NCI-H146 treated with DMSO at 0.1 percent for 48 hours (cell line): Measurements from ENCODE around the gene TEKT2.

Experiments used
- DNase-seq: peaks from one replicate; lab custom pipeline; 2025; ENCODE audit not compliant: unreplicated experiment; lab: John Stamatoyannopoulos, UW

Gene TEKT2

DNA sequence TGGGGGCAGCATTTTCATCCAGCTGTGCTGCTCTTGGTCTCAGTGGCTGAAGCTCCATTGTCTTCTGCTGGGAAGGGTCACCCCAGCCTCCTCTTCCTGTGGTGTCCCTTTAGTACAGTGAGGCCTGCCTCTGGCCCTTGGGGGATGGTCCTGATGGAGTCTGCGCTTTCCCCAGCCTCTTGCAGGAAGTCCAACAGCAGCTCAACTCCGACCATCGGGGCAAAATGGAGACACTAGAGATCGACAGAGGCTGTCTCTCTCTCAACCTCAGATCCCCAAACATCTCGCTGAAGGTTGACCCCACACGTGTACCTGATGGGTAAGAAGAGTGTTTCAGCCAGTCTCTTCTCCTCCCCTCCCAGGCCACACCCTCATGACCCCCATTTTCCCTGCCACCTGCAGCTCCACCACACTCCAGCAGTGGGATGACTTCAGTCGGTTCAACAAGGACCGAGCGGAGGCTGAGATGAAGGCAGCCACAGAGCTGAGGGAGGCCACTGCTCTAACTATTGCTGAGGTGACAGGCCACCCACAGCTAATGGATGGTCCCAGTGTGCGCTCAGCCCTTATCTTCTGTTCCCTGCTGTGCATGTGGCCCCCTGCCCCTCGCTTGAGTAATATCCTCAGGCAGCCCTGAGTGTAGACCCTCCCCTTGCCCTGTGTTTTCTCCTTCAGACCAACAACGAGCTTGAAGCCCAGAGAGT lies 2.8 kb downstream of the TEKT2 start:
- DNase-seq = no peak

DNA sequence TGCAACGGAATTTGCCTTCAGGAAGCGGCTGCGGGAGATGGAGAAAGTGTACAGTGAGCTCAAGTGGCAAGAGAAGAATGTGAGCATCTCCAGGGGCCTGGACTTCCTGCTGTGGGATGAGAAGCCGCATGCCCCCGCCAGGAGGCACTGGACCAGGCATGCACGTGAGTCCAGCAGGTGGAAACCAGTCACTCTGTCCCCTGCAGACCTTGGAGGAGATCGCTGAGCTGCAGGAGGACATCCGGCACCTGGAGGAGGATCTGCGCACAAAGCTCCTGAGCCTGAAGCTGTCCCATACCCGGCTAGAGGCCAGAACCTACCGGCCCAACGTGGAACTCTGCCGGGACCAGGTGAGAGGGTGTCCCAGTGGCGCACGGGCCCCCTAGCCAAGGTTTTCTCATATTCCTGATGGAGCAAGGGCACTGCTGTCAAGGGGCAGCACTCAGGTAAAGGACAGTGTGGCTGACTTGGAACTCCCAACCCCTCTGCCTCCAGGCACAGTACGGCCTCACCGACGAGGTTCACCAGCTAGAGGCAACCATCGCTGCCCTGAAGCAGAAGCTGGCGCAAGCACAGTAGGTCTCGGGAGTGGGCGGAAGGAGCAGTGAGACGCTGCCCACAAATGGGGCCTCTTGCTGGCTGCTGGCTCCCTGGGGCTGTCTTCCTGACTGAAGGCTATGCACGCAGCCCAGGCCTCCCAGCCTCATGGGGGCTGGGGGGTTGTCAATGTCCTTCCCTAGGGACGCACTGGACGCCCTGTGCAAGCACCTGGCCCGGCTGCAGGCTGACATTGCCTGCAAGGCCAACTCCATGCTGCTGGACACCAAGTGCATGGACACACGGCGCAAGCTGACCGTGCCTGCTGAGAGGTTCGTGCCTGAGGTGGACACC lies 3.6 kb downstream of the TEKT2 start:
- no peak for DNase-seq

DNA sequence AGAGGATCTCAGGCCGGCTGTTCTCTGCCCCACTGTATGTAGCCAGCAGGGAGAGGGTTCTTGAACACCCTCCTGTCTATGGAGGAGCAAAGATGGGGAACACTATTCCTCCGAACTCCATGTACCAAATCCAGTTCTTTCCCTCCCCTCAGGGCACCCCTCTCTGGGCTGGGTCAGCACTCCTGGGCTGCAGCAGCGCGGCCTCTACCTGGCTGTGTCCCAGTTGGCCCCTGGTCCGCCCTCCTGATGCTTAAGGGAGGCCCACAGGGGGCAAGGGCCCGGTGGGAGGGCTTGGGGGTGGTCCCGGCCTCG lies 4.3 kb downstream of the TEKT2 start:
- DNase-seq = no peak

DNA sequence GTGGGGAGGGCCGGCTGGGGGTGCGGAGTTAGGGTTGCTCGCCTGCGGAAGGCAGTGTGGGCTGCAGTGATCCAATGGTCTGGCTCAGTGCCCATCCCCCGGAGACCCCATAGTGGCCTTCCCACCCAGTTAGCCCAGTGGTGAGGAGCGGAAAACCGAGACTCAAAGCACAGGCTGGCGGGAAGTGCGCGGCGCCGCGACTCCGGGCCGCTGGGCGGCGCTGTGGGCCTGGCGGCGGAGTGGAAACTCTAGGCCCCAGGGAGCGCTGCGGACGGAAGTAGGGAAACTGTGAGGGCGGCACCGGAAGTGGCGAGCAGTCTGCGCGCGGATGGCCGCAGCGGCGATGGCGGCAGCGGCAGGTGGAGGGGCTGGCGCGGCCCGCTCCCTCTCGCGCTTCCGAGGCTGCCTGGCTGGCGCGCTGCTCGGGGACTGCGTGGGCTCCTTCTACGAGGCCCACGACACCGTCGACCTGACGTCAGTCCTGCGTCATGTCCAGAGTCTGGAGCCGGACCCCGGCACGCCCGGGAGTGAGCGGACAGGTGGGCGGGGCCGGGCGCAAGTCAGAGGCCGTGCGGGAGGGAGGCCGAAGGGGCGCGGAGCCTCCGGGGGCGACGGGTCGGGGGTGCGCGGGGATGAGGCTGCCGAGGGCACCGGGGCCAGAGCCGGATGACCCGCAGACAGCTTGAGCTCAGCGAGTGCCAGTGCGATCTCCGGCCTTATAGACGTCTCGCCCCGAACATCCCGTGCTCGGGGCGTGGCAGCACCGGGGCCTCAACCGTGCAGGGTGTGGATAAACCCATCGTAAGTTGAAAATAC lies 4.9 kb downstream of the TEKT2 start, which contains the start of gene ADPRS:
Gene ADPRS (plus strand): TSS at position 316 of the 816 bp plus-strand sequence. CDS start 13 bp downstream, at position 329.
- peak; percentile 50 for DNase-seq

DNA sequence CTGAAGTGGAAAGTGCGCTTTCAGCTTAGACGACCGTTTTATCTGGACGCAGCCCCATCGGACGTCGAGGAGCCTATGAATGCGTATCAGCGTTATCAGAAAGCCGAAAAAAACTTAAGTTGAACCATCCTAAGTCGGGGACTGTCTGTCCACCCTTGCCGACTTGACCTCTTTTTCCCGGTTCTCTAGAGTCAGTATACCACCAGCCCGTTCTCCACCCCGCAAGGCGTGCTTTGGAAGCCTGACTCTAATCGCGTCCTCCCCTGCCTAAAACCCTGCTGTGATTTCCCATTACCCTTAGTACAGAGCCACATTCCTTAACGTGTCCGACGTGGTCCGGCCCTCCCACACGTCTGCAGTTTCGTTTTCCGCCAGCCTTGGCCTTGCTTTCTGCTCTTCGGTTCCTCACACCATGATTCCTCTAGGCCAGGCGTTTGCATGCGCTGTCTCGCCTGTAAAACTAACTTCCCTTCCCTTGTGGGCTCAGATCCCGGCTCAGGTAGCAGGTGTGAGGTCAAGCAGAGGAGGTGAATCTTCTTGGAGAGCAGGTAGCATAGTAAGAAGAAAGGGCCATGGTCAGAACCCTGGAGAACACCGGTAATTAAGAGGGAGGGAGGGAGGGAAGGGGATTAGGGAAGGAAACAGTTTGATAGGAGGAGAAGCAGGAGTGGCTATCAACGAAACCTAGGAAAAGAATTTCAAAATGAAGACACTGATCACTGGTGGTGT lies 5.7 kb downstream of the TEKT2 start:
- no peak for DNase-seq

DNA sequence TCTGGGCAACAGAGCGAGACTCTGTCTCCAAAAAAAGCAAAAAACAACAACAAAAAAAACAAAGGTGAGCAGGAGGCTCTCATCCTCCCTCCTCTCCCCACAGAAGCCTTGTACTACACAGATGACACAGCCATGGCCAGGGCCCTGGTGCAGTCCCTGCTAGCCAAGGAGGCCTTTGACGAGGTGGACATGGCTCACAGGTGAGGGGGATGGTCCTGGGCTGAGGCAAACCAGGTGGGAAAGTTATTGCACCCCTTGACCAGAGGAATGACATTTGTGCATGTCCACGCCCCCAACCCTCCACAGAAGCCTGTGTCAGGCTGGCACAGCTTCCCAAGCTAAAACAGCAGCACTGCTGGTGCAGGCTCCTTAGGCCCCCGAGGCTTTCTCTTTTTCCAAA lies 7.2 kb downstream of the TEKT2 start:
- DNase-seq = no peak

DNA sequence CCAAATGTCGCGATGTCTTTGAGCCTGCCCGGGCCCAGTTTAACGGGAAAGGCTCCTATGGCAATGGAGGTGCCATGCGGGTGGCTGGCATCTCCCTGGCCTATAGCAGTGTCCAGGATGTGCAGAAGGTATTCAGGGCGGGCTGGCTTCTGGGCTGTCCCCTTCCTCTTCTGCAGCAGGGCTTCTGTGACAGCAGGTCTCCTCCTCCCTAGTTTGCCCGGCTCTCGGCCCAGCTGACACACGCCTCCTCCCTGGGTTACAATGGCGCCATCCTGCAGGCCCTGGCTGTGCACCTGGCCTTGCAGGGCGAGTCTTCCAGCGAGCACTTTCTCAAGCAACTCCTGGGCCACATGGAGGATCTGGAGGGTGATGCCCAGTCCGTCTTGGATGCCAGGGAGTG lies 7.8 kb downstream of the TEKT2 start:
- DNase-seq = no peak

DNA sequence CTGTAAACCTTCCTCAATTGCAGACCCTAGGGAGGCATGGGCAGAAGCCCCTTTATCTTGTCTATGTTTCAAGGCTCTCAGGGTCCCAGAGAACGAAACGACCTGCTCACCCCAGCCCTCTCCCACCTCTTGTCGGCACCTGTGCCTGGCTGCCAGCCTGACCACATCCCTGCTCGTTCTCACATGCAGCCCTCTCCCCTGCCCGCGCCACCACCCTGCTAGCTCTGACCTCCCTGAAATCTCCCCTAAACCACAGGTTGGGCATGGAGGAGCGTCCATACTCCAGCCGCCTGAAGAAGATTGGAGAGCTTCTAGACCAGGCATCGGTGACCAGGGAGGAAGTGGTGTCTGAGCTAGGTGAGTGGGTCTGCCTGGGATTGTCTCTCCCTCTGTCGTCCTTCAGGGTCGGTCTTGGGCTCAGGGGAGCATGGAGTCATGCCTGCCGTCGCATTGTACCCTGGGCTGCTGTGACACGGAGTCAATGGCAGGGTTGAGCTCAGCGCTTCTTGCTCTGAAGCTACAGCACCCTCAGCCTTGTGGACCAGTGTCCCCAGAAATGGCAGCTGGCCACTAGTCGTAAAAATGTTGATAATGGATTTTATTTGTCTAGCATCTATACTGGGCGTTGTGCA lies 8.4 kb downstream of the TEKT2 start:
- DNase-seq = no peak

DNA sequence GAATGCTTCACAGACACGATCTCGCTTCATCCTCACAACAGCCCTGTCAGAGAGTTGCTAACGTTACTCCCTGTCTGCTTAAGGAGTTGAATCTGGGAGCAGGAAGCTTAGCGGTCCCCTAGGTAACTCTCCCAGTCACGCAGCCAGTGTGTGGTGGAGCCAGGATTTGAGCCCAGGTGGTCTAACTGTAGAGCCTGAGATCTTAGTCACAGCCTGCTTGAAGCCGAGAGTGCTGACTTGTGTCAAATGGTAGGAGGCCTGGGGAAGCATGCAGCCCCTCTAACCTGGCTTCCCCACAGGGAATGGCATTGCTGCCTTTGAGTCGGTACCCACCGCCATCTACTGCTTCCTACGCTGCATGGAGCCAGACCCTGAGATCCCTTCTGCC lies 8.9 kb downstream of the TEKT2 start:
- DNase-seq = no peak

DNA sequence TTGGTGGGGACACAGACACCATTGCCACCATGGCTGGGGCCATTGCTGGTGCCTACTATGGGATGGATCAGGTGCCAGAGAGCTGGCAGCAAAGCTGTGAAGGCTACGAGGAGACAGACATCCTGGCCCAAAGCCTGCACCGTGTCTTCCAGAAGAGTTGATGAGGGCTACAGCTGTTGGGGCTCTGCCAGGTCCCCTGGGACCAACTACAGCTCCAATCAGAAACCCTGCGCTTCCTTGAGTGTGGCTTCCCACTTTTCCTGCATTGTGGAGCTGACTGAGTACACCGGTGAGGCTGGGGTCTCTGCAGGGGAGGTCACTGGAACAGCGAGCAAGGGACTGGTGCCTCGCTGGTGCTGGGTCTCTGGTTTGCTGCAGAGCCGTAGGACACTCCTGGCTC lies 9.3 kb downstream of the TEKT2 start:
- no peak for DNase-seq

DNA sequence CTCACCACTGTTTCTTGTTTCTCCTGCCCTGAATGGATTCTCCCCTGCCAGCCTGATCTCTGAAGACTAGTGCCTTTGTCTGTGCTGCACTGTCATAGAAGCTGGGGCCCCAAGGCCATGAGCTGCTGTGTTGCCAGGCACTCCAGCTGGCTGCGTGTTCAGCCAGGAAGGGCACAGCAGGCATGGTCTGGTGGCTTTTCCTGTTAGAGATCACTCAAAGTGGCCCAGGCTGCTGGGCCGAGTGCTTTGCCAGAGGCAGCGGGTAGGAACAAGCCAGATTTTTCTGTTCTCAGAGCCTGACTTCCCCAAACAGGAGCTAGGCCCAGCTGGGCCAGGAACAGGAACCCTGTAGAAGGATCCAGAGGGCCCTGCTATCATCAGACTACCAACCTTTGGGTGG lies 10.0 kb downstream of the TEKT2 start:
- no peak for DNase-seq

DNA sequence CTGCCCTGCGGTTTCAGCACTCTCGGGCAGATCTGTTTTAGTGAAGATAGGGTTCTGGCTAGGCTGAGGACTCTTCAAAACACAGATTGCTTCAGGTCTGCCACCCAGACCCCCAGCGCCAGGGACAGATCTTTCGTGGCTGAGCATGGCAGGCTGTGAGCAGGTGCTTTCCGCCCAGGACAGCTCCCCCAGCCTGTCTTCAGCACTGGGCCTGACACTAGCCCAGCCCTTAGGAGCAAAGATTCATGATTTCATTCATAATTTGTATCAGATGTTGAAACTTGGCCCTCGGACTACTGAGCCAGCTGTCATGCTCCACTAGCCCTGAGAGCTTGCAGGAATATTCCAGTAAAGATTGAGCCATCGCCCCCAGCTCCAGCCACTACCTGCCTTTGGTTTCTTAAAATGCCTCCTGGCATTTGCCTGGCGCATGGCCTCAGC lies 10.7 kb downstream of the TEKT2 start:
- no peak for DNase-seq

DNA sequence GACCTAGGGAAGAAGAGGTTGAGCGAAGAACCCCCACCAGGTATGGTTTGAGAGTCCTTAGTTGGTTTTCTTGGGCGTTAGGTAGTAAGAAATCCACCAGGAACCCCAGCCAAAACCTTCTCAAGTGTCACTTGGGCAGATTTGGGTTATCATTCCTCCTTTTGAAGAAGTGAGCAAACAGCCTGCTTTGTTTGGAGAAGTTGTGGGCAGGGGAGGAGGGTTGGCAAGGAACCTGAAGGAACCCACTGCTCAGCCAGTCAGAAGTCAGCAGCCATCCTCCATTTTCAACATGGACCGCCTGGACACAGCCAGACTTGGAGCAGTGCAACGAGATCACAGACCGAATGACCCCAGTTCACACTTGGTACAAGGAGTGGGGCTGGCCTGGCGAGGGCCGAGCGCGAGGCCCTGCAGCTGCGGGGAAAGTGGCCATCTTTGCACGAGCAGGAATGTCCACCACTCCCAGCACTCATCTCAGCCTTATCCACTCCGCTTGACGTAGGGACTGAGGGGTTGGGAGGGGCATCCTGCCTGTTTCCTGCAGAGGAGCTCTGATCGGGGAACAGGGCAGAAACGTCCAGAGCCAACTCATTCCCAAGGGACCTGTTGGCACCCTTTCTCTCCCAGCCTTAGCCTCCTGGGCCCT lies 12.0 kb downstream of the TEKT2 start:
- DNase-seq = no peak

DNA sequence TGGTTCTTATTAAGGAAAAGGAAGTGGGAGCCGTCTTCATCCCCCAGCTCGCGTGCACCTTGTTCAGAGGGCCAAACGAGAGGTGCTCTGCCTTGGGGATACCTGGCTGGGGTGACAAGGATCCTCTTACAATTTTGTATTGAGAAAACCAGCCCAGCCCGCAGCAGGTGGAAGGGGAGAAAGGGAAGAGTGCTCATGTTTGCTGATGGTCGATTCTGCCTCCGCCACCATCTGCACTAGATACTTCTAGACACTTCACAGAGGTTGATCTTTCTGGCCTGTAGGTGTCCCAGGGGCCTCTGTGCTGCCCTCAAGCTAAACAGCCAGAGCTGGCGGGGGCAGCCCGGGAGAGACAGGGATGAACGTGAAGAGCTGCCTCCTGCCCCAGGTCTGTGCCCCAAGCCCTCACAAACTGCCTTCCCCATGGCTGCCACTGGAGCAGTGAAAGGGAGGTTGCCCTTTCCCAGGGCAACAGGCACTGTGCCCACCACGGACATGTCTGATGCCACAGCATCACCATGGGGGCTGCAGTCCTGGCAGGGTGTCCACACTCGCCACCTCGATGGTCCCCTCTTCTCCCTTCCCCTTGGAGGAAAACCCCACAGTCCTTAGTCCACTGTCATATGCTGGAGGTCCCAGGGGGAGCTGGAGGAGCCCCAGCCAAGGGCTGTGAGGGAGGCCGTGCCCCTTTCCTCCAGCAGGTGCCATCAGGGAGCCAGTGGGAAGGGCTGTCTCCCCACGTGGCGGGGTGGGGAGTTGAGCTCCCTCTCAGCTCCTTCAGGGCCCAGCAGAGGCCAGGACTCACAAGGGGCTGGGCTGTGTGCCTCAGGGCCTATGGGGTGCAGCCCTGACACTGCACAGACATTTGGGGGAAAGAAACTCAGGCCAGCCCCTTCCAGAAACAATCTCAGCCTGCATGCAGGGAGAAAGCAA lies 12.9 kb downstream of the TEKT2 start:
- no peak for DNase-seq

DNA sequence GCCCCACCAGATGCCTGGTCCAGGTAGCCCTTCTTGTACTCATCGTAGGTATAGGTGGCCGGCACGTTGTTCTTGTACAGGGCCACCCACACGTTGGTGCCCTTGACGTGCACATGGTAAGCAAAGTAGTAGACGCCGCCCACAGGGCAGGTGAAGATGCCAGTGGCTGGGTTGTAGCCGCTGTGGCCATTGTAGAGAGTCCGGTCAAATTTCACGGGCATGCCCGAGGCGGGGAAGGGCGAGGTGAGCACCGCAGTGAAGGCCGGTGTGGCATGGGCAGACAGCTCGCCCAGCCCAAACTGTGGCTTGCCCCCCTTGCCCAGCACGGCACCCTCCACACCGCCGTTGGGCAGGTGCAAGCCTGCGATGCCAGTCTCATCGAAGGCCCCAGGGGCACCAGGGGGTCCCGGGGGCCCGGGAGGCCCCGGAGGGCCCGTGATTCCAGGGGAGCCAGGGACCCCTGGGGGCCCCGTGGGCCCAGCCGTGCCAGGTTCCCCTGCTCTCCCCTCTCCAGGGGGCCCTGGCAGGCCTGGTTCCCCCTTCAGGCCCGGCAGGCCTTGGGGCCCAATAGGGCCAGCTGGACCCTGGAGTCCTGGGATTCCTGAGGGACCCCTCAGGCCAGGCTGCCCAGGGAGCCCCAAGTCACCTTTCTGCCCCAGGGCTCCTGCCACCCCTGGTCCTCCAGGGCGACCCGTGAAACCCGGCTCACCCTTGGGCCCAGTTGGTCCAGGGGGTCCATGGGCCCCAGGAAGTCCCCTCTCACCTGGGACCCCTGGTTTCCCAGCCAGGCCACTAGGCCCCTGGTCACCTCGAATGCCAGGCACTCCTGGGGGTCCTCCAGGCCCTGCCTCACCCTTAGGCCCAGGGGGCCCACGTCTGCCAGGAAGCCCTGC lies 14.0 kb downstream of the TEKT2 start:
- DNase-seq = no peak

DNA sequence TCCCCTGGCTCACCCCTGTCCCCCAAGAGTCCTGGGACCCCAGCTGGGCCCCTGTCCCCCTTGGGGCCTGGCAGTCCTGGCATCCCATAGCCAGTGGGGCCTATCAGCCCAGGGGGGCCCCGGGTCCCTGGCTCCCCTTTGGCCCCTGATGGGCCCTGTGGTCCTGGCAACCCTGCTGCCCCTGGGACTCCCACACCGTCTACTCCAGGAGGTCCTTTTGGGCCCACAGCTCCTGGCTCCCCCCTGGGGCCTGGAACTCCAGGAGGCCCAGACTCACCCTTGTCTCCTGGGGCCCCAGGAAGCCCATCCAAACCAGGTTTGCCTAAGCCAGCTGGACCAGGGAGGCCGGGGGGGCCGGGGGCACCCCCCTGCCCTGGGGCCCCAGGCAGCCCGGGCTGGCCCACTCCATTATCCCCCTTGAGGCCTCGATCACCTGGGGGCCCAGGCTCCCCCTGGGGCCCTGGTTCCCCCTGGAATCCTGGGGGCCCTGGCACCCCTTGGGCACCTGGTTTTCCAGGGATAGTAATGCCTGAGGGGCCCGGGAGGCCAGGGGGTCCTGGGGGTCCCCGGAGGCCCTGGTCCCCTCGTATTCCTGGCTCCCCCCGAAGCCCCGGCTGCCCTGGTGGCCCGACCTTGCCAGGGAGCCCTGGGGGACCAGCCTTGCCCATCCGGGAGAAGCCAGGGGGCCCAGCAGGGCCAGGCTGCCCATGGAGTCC lies 14.9 kb downstream of the TEKT2 start:
- no peak for DNase-seq

DNA sequence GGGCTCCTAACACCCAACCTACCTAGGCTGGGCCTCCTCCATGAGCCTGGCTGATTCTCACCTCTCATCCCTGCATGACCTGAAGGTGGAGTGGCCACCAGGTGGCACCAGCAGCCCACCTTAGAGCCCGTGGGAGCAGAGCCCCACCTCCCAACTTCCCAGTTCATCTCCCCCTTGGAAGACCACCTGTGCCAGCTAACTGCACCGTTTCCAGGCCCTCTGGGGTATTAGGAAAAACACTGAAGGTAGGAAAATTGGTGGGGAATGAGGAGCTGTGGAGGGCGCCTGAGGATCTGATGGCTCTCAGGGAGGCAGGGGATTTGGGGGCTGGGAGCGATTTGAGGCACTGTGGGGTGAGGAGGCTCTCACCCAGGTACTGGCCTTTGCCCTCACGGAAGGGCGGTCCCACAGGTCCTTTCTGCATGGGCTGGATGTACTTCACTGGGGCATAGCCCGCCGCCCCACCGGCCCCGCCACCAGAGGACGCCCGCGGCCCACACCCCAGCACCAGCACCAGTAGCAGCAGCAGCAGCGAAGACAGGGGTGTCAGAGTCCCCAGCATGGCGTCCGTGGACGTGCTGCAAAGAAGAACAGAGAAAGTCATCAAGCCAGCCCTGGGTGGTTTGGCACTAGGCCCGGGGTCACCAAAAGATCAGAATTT lies 15.9 kb downstream of the TEKT2 start:
- no peak for DNase-seq
